ENCODE results near the gene ZNF326.
"Not testable (repeated sequence)": the region's sequence is repeated elsewhere in the genome, so short reads cannot be mapped to it uniquely, and the experiment has no call there.

Gene ZNF326

GRCh38 chr1:89990976-89991831, 3.7 kb upstream of the ZNF326 start:
- no peak for TF ChIP-seq CTCF (IDR thresholded peaks at IDR 0.05; ENCODE audit: low read depth, low read length)
- DNase-seq (ENCODE audit: extremely low read depth, low read depth) = no peak

DNA sequence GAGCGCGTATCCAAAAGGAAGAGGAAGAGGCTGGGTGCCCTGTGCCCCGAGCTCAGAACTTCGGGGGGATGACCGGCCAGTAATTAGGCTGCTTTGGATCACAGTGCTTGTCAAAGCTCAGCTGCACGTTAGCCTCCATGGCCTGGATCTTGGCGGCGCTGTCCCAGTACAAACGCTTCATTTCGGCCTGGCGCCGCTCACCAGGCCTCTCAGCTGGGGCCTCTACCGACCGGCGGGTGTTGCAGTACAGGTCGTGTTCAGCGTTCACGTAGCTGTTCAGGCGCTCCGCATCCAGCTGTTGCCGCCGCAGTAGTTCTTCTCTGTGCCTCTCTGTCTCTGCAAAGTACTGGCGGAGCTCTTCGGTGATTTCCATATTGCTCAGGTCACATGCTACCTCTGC, 1.4 kb upstream of the ZNF326 start:
- no peak for TF ChIP-seq CTCF (IDR thresholded peaks at IDR 0.05; ENCODE audit: low read depth, low read length)
- no peak for DNase-seq (ENCODE audit: extremely low read depth, low read depth)

- no peak for TF ChIP-seq CTCF (IDR thresholded peaks at IDR 0.05; ENCODE audit: low read depth, low read length)
Measured at GRCh38 chr1:89994231-89994804, 592 bp upstream of the ZNF326 start.

DNA sequence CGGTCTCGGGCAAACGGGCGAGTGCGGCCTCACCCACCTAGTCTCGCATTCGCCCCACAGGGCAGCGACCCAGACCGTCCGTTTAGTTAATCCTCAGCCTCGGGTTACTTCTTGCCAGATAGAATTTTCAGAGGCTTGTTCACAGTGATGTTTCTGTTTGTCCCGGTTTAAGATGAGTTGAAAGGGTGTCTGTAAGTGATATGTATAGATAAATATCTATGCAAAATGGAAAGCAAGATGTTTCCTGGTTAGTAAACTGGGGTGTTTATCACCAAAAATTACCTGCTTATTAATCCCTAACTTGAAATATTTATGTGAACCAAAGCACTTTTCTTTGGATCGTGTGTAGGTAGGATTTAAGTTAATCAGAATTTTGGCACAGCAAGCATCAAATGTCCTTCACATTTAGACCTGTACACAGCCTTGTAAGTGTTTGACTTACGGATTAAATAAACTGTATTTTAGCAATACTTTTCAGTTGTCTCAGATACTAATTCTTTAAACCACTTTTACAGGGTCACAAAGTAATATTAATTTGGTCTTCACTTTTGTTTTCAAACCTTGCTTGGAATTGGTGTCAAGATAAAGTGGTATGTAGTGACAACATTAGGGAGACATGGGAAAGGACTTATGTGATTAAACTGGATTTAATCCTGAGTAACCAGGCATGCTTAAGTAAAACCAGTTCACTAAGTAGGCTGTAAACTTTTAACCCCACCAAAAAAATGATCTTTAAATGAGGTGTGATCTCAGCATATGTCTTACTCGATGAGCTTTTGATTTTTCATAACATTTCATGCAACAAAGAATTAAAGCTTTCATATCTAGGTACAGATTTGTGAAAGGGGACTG, 914 bp downstream of the ZNF326 start:
- TF ChIP-seq CTCF (IDR thresholded peaks at IDR 0.05; ENCODE audit: low read depth, low read length) = no peak
- DNase-seq (ENCODE audit: extremely low read depth, low read depth) = no peak

More at GRCh38 chr1:89994231-89994804, 592 bp upstream of the ZNF326 start:
- no peak for DNase-seq (ENCODE audit: extremely low read depth, low read depth)

DNA sequence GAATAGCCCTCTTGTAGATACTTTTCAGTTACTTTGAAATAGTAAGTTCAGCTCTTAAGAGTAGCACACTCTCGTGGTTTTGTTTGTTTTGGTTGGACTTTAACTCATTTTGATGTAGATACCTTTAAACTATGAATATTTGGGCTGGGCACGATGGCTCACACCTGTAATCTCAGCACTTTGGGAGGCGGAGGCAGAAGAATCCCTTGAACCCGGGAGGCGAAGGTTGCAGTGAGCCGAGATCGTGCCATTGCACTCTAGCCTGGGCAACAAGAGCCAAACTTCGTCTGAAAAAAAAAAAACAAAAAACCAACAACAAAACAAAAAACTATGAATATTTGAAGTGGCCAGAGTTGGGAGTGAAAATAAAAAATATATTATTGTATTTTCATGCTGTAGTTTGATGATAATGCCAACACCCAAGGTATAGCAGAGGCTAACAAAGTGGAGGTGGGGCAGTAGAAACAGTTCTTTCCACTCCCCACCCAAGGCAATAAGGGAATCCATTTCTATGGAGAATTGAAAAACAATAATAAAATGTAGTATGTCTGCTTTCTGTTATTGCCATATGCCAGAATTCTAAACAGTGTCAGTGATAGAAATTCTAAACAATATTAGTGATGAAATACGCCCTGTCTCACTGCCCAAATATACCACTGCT, 1.7 kb downstream of the ZNF326 start:
- TF ChIP-seq CTCF (IDR thresholded peaks at IDR 0.05; ENCODE audit: low read depth, low read length) = no peak
- DNase-seq (ENCODE audit: extremely low read depth, low read depth) = no peak

GRCh38 chr1:89997152-89997551, 2.2 kb downstream of the ZNF326 start:
- not testable (repeated sequence) for DNase-seq (ENCODE audit: extremely low read depth, low read depth)

GRCh38 chr1:89998306-89998705, 3.4 kb downstream of the ZNF326 start:
- TF ChIP-seq CTCF (IDR thresholded peaks at IDR 0.05; ENCODE audit: low read depth, low read length) = no peak
- DNase-seq (ENCODE audit: extremely low read depth, low read depth) = no peak
